Liver (tissue), 9 donors: Measurements from ENCODE around the gene POLR1H. TPM values are rescaled to one million over a fixed set of nuclear protein-coding genes. Genes with fewer than 3 reads are reported as not detected.
"Not testable (repeated sequence)": the region's sequence is repeated elsewhere in the genome, so short reads cannot be mapped to it uniquely, and the experiment has no call there.

Source experiments
- DNase-seq: peaks from one replicate; pipeline ENCODE4 v3.0.0-alpha.2; 2017; ENCODE audit warnings: low spot score
- H3K27ac ChIP-seq, 2 donors: one replicate each; pipeline ENCODE4 v1.7.0; 2013; ENCODE audit warnings: inconsistent platforms in 2 of 2, low read length in 2 of 2, control low read depth in 1 of 2, low read depth in 1 of 2, mild to moderate bottlenecking in 1 of 2
- H3K27me3 ChIP-seq, 4 donors: one replicate each; pipeline versions ENCODE4 v1.6.1 to v1.7.0; 2013; ENCODE audit warnings: low read length in 3 of 4, inconsistent platforms in 1 of 4, mild to moderate bottlenecking in 1 of 4, moderate library complexity in 1 of 4; ENCODE audit not compliant: control insufficient read depth in 4 of 4, insufficient read depth in 4 of 4
- H3K36me3 ChIP-seq, 4 donors: one replicate each; pipeline versions ENCODE4 v1.6.1 to v1.7.0; 2013; ENCODE audit warnings: low read length in 3 of 4, mild to moderate bottlenecking in 3 of 4, low read depth in 1 of 4, moderate library complexity in 1 of 4; ENCODE audit not compliant: control insufficient read depth in 4 of 4, insufficient read depth in 3 of 4
- H3K4me1 ChIP-seq, 4 donors: one replicate each; pipeline versions ENCODE4 v1.6.1 to v1.7.0; 2013; ENCODE audit warnings: low read length in 3 of 4, mild to moderate bottlenecking in 3 of 4, moderate library complexity in 1 of 4; ENCODE audit not compliant: control insufficient read depth in 4 of 4, insufficient read depth in 4 of 4
- H3K4me3 ChIP-seq, 3 donors: one replicate each; pipeline versions ENCODE4 v1.6.1 to v1.7.0; 2013; ENCODE audit warnings: low read length in 3 of 3, control low read depth in 1 of 3, low read depth in 1 of 3, mild to moderate bottlenecking in 1 of 3
- H3K9ac ChIP-seq, 2 donors: one replicate each; pipeline ENCODE4 v1.7.0; 2013; ENCODE audit warnings: low read length in 2 of 2, mild to moderate bottlenecking in 2 of 2, moderate library complexity in 2 of 2, control low read depth in 1 of 2, low read depth in 1 of 2
- H3K9me3 ChIP-seq, 4 donors: one replicate each; pipeline versions ENCODE4 v1.6.1 to v1.7.0; 2013; ENCODE audit warnings: low read length in 3 of 4; ENCODE audit not compliant: control insufficient read depth in 4 of 4
- ATF3 ChIP-seq: IDR thresholded peaks from 2 replicates; pipeline ENCODE4 v1.6.1; 2016; ENCODE audit warnings: antibody characterized with exemption
- EGR1 ChIP-seq, 2 donors: IDR thresholded peaks; 2 replicates each; pipeline ENCODE4 v1.6.1; 2016 to 2018; ENCODE audit warnings: antibody characterized with exemption in 2 of 2, low read depth in 2 of 2
- FOXA1 ChIP-seq: IDR thresholded peaks from 2 replicates; pipeline ENCODE4 v1.6.1; 2016; ENCODE audit warnings: antibody characterized with exemption
- FOXA2 ChIP-seq: IDR thresholded peaks from 2 replicates; pipeline ENCODE4 v1.6.1; 2016; ENCODE audit warnings: antibody characterized with exemption
- HNF4A ChIP-seq, 2 donors: conservative IDR thresholded peaks; 2 replicates each; pipeline ENCODE4 v1.6.1; 2016; ENCODE audit warnings: antibody characterized with exemption in 2 of 2, mild to moderate bottlenecking in 2 of 2
- HNF4G ChIP-seq: IDR thresholded peaks from 2 replicates; pipeline ENCODE4 v1.6.1; 2016; ENCODE audit warnings: antibody characterized with exemption
- JUND ChIP-seq, 2 donors: IDR thresholded peaks; 2 replicates each; pipeline ENCODE4 v1.6.1; 2016; ENCODE audit warnings: antibody characterized with exemption in 2 of 2
- NR2F2 ChIP-seq: IDR thresholded peaks from 2 replicates; pipeline ENCODE4 v1.6.1; 2016; ENCODE audit warnings: antibody characterized with exemption
- RAD21 ChIP-seq, 2 donors: IDR thresholded peaks; 2 replicates each; pipeline ENCODE4 v1.6.1; 2016; ENCODE audit warnings: antibody characterized with exemption in 2 of 2, mild to moderate bottlenecking in 2 of 2
- RXRA ChIP-seq, 2 donors: IDR thresholded peaks; 2 replicates each; pipeline ENCODE4 v1.6.1; 2017 to 2018; ENCODE audit warnings: antibody characterized with exemption in 2 of 2, mild to moderate bottlenecking in 1 of 2
- SP1 ChIP-seq: IDR thresholded peaks from 2 replicates; pipeline ENCODE4 v1.6.1; 2018; ENCODE audit warnings: antibody characterized with exemption, mild to moderate bottlenecking
- TAF1 ChIP-seq: conservative IDR thresholded peaks from 2 replicates; pipeline ENCODE4 v1.6.1; 2016; ENCODE audit warnings: antibody characterized with exemption, mild to moderate bottlenecking
- YY1 ChIP-seq: IDR thresholded peaks from 2 replicates; pipeline ENCODE4 v1.6.1; 2016; ENCODE audit warnings: antibody characterized with exemption, mild to moderate bottlenecking
- ZBTB33 ChIP-seq: IDR thresholded peaks from 2 replicates; pipeline ENCODE4 v1.6.1; 2016; ENCODE audit warnings: antibody characterized with exemption
- WGBS: extraction: QIAGEN DNeasy Blood & Tissue Kit; methylation state at CpG from one replicate; pipeline ENCODE4 v1.1.7; 2013; 5-methylcytosine and 5-hydroxymethylcytosine counted together
- polyA plus RNA-seq, 2 donors: library from polyadenylated mRNA; stranded (reverse) in 1 of 2; unstranded in 1 of 2; fragments of 200-250 nt in 1 of 2; fragments of >200 nt in 1 of 2; fragmentation: Nextera tagmentation in 1 of 2; extraction: Ambion mirVana in 1 of 2; gene quantifications; one replicate each; pipeline versions ENCODE4 v1.2.1 to v1.2.3, GENCODE V29; 2013 to 2015
- total RNA-seq, 2 donors: library from RNA; depleted of rRNA; stranded (reverse); fragments of >200 nt; gene quantifications; one replicate each; pipeline ENCODE4 v1.2.3, GENCODE V29; 2014
- TF ChIP-seq, protein P1 (sequence below): fragments of 150-350 bp; IDR thresholded peaks from 2 replicates; pipeline ENCODE4 v1.5.1; 2017; ENCODE audit warnings: improper control_type of control experiment, low read depth, low read length; ENCODE audit not compliant: missing input control
- TF ChIP-seq, protein P2 (sequence below): IDR thresholded peaks from 2 replicates; pipeline ENCODE4 v1.6.1; 2016; ENCODE audit warnings: antibody characterized with exemption, mild to moderate bottlenecking
- TF ChIP-seq, protein P3 (sequence below): IDR thresholded peaks from 2 replicates; pipeline ENCODE4 v1.6.1; 2016; ENCODE audit warnings: antibody characterized with exemption
- donor health status: healthy.
- donor health status: healthy.
- donor health status: healthy.
- donor health status: healthy.
- donor health status: healthy.

POLR1H gene
- total and polyA plus RNA-seq, 4 donors, result 7.0 to 27.5 (median 16.8) TPM

- TF ChIP-seq, protein P1, sequence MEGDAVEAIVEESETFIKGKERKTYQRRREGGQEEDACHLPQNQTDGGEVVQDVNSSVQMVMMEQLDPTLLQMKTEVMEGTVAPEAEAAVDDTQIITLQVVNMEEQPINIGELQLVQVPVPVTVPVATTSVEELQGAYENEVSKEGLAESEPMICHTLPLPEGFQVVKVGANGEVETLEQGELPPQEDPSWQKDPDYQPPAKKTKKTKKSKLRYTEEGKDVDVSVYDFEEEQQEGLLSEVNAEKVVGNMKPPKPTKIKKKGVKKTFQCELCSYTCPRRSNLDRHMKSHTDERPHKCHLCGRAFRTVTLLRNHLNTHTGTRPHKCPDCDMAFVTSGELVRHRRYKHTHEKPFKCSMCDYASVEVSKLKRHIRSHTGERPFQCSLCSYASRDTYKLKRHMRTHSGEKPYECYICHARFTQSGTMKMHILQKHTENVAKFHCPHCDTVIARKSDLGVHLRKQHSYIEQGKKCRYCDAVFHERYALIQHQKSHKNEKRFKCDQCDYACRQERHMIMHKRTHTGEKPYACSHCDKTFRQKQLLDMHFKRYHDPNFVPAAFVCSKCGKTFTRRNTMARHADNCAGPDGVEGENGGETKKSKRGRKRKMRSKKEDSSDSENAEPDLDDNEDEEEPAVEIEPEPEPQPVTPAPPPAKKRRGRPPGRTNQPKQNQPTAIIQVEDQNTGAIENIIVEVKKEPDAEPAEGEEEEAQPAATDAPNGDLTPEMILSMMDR, result no peak
Measured at GRCh38 chr6:30022189-30022588, 38.9 kb upstream of the POLR1H start (continued).

GRCh38 chr6:30022712-30023111 is 38.4 kb upstream of the POLR1H start:
- H3K9me3 ChIP-seq, H3K36me3 ChIP-seq, H3K4me1 ChIP-seq, H3K9ac ChIP-seq, H3K27me3 ChIP-seq, H3K4me3 ChIP-seq, DNase-seq, H3K27ac ChIP-seq: not testable (repeated sequence)

GRCh38 chr6:30025186-30025585 is 35.9 kb upstream of the POLR1H start:
- H3K27ac ChIP-seq, result no peak overlapping the region
- peaks cover 0 to 3% (median 0%) of the 10 kb centered on the region in 4 donors for H3K4me1 ChIP-seq
- no peaks in the 10 kb centered on the region for H3K9me3 ChIP-seq
- no peak overlapping the region for H3K9ac ChIP-seq
- 88% methylated on average over 1 of the region's 1 CpG for WGBS
- H3K4me3 ChIP-seq, result no peak overlapping the region
- H3K27me3 ChIP-seq, result no peaks in the 10 kb centered on the region
- no peak for DNase-seq
- H3K36me3 ChIP-seq, result peaks cover 0 to 7% (median 1%) of the 10 kb centered on the region in 4 donors
- TF ChIP-seq TAF1 (no peak), HNF4A (conservative IDR thresholded peaks at IDR 0.05) (peak in 1 of 2 donors; percentile 26)

DNA sequence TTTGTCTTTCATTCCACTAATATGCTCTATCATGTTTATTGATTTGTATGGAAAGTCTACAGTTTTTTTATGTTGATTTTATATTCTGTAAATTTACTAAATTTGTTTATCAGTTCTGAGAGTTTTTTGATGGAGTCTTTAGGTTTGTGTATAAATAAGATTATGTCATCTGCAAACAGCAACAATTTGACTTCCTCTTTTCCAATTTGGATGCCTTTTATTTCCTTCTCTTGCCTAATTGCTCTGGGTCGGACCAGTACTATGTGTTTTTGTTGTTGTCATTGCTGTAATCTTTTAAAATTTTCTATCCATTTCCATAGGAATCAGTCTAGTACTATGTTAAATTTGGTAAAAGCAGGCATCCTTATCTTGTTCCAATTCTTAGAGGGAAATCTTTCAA is 31.5 kb upstream of the POLR1H start:
- Histone ChIP-seq H3K9me3 (no peaks in the 10 kb centered on the region), H3K27ac (no peak overlapping the region), H3K27me3 (no peaks in the 10 kb centered on the region), H3K4me1 (peaks cover 0 to 8% (median 3%) of the 10 kb centered on the region in 4 donors), H3K36me3 (peaks cover 0 to 3% (median 0%) of the 10 kb centered on the region in 4 donors), H3K9ac (no peak overlapping the region), H3K4me3 (no peak overlapping the region)
- TF ChIP-seq FOXA2, result no peak
- no peak for TF ChIP-seq ATF3
- TF ChIP-seq, protein P2, sequence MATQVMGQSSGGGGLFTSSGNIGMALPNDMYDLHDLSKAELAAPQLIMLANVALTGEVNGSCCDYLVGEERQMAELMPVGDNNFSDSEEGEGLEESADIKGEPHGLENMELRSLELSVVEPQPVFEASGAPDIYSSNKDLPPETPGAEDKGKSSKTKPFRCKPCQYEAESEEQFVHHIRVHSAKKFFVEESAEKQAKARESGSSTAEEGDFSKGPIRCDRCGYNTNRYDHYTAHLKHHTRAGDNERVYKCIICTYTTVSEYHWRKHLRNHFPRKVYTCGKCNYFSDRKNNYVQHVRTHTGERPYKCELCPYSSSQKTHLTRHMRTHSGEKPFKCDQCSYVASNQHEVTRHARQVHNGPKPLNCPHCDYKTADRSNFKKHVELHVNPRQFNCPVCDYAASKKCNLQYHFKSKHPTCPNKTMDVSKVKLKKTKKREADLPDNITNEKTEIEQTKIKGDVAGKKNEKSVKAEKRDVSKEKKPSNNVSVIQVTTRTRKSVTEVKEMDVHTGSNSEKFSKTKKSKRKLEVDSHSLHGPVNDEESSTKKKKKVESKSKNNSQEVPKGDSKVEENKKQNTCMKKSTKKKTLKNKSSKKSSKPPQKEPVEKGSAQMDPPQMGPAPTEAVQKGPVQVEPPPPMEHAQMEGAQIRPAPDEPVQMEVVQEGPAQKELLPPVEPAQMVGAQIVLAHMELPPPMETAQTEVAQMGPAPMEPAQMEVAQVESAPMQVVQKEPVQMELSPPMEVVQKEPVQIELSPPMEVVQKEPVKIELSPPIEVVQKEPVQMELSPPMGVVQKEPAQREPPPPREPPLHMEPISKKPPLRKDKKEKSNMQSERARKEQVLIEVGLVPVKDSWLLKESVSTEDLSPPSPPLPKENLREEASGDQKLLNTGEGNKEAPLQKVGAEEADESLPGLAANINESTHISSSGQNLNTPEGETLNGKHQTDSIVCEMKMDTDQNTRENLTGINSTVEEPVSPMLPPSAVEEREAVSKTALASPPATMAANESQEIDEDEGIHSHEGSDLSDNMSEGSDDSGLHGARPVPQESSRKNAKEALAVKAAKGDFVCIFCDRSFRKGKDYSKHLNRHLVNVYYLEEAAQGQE, result no peak
- no peak for TF ChIP-seq YY1
- no peak for TF ChIP-seq RXRA (IDR thresholded peaks at IDR 0.05)
- no peak for TF ChIP-seq NR2F2
- TF ChIP-seq FOXA1, result no peak
- no peak for TF ChIP-seq SP1
- TF ChIP-seq ZBTB33, result no peak
- no peak for TF ChIP-seq HNF4A (conservative IDR thresholded peaks at IDR 0.05)
- TF ChIP-seq JUND (IDR thresholded peaks at IDR 0.05), result no peak
- no peak for TF ChIP-seq TAF1
- TF ChIP-seq HNF4G, result no peak
- TF ChIP-seq, protein P1, result no peak
- no peak for TF ChIP-seq RAD21 (IDR thresholded peaks at IDR 0.05)
- TF ChIP-seq, protein P3, sequence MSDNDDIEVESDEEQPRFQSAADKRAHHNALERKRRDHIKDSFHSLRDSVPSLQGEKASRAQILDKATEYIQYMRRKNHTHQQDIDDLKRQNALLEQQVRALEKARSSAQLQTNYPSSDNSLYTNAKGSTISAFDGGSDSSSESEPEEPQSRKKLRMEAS, result no peak
- no peak for TF ChIP-seq EGR1 (IDR thresholded peaks at IDR 0.05; ENCODE audit: low read depth in 2 of 2)
- no peak for DNase-seq
- WGBS, result 88% methylated on average over 1 of the region's 1 CpG
